ENCODE results near the gene CENPP.

CENPP gene

GRCh38 chr9:92333282-92333634, 7.5 kb downstream of the CENPP start:
- ChIA-PET CTCF (interaction anchor here (0.7 kb wide), 1 partner anchor 21 kb away, joined by 4 read pairs; no protein-coding TSS in a partner anchor), POLR2A (no interaction called here)
- no peak for DNase-seq (ENCODE audit: extremely low spot score)
- TF ChIP-seq ARNT (IDR thresholded peaks at IDR 0.05) (no peak), LEF1 (IDR thresholded peaks at IDR 0.05; ENCODE audit: borderline replicate concordance) (no peak), FOXM1 (IDR thresholded peaks at IDR 0.05; ENCODE audit: borderline replicate concordance) (no peak), NFRKB (IDR thresholded peaks at IDR 0.05) (no peak), ZNF384 (IDR thresholded peaks at IDR 0.05) (no peak), SUZ12 (IDR thresholded peaks at IDR 0.05) (no peak), CTBP1 (IDR thresholded peaks at IDR 0.05; ENCODE audit: borderline replicate concordance) (no peak), FOXA1 (IDR thresholded peaks at IDR 0.05) (no peak), TARDBP (IDR thresholded peaks at IDR 0.05) (no peak), FOXK2 (IDR thresholded peaks at IDR 0.05) (no peak)

GRCh38 chr9:92341578-92341977, 15.8 kb downstream of the CENPP start:
- CTCF ChIA-PET, result no interaction called here
- TF ChIP-seq SUZ12 (IDR thresholded peaks at IDR 0.05) (no peak), LEF1 (IDR thresholded peaks at IDR 0.05; ENCODE audit: borderline replicate concordance) (no peak), HDGF (IDR thresholded peaks at IDR 0.05; ENCODE audit: borderline replicate concordance) (no peak), ZNF384 (IDR thresholded peaks at IDR 0.05) (no peak), NFRKB (IDR thresholded peaks at IDR 0.05) (no peak), TARDBP (IDR thresholded peaks at IDR 0.05) (no peak), ARNT (IDR thresholded peaks at IDR 0.05) (no peak), FOXM1 (IDR thresholded peaks at IDR 0.05; ENCODE audit: borderline replicate concordance) (no peak), PKNOX1 (IDR thresholded peaks at IDR 0.05) (no peak), ELF4 (IDR thresholded peaks at IDR 0.05) (no peak), FOXK2 (IDR thresholded peaks at IDR 0.05) (no peak), BHLHE40 (IDR thresholded peaks at IDR 0.05; ENCODE audit: borderline replicate concordance) (no peak), CTBP1 (IDR thresholded peaks at IDR 0.05; ENCODE audit: borderline replicate concordance) (no peak), SP1 (IDR thresholded peaks at IDR 0.05) (no peak), FOXA1 (IDR thresholded peaks at IDR 0.05) (no peak), L3MBTL2 (conservative IDR thresholded peaks at IDR 0.05) (no peak)
- POLR2A ChIA-PET, result no interaction called here
- DNase-seq (ENCODE audit: extremely low spot score), result no peak

- DNase-seq (ENCODE audit: extremely low spot score), result no peak
- no peak for TF ChIP-seq BHLHE40 (IDR thresholded peaks at IDR 0.05; ENCODE audit: borderline replicate concordance)
- TF ChIP-seq LEF1 (IDR thresholded peaks at IDR 0.05; ENCODE audit: borderline replicate concordance), result no peak
- TF ChIP-seq FOXM1 (IDR thresholded peaks at IDR 0.05; ENCODE audit: borderline replicate concordance), result no peak
- no peak for TF ChIP-seq FOXA1 (IDR thresholded peaks at IDR 0.05)
- no peak for TF ChIP-seq FOXK2 (IDR thresholded peaks at IDR 0.05)
- TF ChIP-seq PKNOX1 (IDR thresholded peaks at IDR 0.05), result no peak
- no peak for TF ChIP-seq TARDBP (IDR thresholded peaks at IDR 0.05)
- TF ChIP-seq HDGF (IDR thresholded peaks at IDR 0.05; ENCODE audit: borderline replicate concordance), result no peak
- TF ChIP-seq L3MBTL2 (conservative IDR thresholded peaks at IDR 0.05), result no peak
- TF ChIP-seq SP1 (IDR thresholded peaks at IDR 0.05), result no peak
- TF ChIP-seq ARNT (IDR thresholded peaks at IDR 0.05), result no peak
- TF ChIP-seq CTBP1 (IDR thresholded peaks at IDR 0.05; ENCODE audit: borderline replicate concordance), result no peak
- no peak for TF ChIP-seq ELF4 (IDR thresholded peaks at IDR 0.05)
- TF ChIP-seq SUZ12 (IDR thresholded peaks at IDR 0.05), result no peak
- no peak for TF ChIP-seq ZNF384 (IDR thresholded peaks at IDR 0.05)
- no peak for TF ChIP-seq NFRKB (IDR thresholded peaks at IDR 0.05)
- ChIA-PET CTCF (no interaction called here), POLR2A (no interaction called here)
Observed at GRCh38 chr9:92342825-92343488, 17.2 kb downstream of the CENPP start.

- ChIA-PET POLR2A (no interaction called here), CTCF (no interaction called here)
- no peak for TF ChIP-seq ZNF384 (IDR thresholded peaks at IDR 0.05)
- no peak for TF ChIP-seq SUZ12 (IDR thresholded peaks at IDR 0.05)
- no peak for TF ChIP-seq CTBP1 (IDR thresholded peaks at IDR 0.05; ENCODE audit: borderline replicate concordance)
- no peak for TF ChIP-seq ARNT (IDR thresholded peaks at IDR 0.05)
- no peak for TF ChIP-seq FOXK2 (IDR thresholded peaks at IDR 0.05)
- no peak for DNase-seq (ENCODE audit: extremely low spot score)
Observed at GRCh38 chr9:92345582-92345981, 19.8 kb downstream of the CENPP start.

GRCh38 chr9:92349771-92350739, 24.3 kb downstream of the CENPP start:
- DNase-seq (ENCODE audit: extremely low spot score), result no peak
- ChIA-PET CTCF (no interaction called here), POLR2A (no interaction called here)
- no peak for TF ChIP-seq BHLHE40 (IDR thresholded peaks at IDR 0.05; ENCODE audit: borderline replicate concordance)
- no peak for TF ChIP-seq PKNOX1 (IDR thresholded peaks at IDR 0.05)
- TF ChIP-seq SP1 (IDR thresholded peaks at IDR 0.05), result no peak
- no peak for TF ChIP-seq ELF4 (IDR thresholded peaks at IDR 0.05)

GRCh38 chr9:92350740-92351133, 25.0 kb downstream of the CENPP start:
- ChIA-PET POLR2A (no interaction called here), CTCF (no interaction called here)
- no peak for DNase-seq (ENCODE audit: extremely low spot score)
- TF ChIP-seq L3MBTL2 (conservative IDR thresholded peaks at IDR 0.05) (no peak), ARNT (IDR thresholded peaks at IDR 0.05) (no peak), SP1 (IDR thresholded peaks at IDR 0.05) (no peak), NFRKB (IDR thresholded peaks at IDR 0.05) (no peak), FOXA1 (IDR thresholded peaks at IDR 0.05) (no peak), CTBP1 (IDR thresholded peaks at IDR 0.05; ENCODE audit: borderline replicate concordance) (no peak), BHLHE40 (IDR thresholded peaks at IDR 0.05; ENCODE audit: borderline replicate concordance) (no peak), FOXM1 (IDR thresholded peaks at IDR 0.05; ENCODE audit: borderline replicate concordance) (no peak), ZNF384 (IDR thresholded peaks at IDR 0.05) (no peak), PKNOX1 (IDR thresholded peaks at IDR 0.05) (no peak), ELF4 (IDR thresholded peaks at IDR 0.05) (no peak), TARDBP (IDR thresholded peaks at IDR 0.05) (no peak), HDGF (IDR thresholded peaks at IDR 0.05; ENCODE audit: borderline replicate concordance) (no peak), FOXK2 (IDR thresholded peaks at IDR 0.05) (no peak), SUZ12 (IDR thresholded peaks at IDR 0.05) (no peak), LEF1 (IDR thresholded peaks at IDR 0.05; ENCODE audit: borderline replicate concordance) (no peak)
